Smooth muscle cell (in vitro differentiated cells): Measurements from ENCODE around the gene PSMB7. TPM values are rescaled to one million over a fixed set of nuclear protein-coding genes. Genes with fewer than 3 reads are reported as not detected.

ENCODE experiments used
- DNase-seq: peaks from one replicate; lab custom pipeline; 2025; ENCODE audit not compliant: unreplicated experiment; lab: John Stamatoyannopoulos, UW
- H2AFZ ChIP-seq: fragments of 200-600 bp; sonication (generic); 2 replicates; pipeline ENCODE4 v1.6.0; 2016; ENCODE audit warnings: antibody characterized with exemption, low read depth, mild to moderate bottlenecking
- H3F3A ChIP-seq: fragments of 200-600 bp; sonication (generic); 2 replicates; pipeline ENCODE4 v1.6.0; 2017; ENCODE audit warnings: antibody characterized with exemption, low read depth
- H3K27ac ChIP-seq: fragments of 200-600 bp; sonication (generic); 2 replicates; pipeline ENCODE4 v1.5.1; 2016; ENCODE audit warnings: low read depth, mild to moderate bottlenecking
- H3K27me3 ChIP-seq: fragments of 200-600 bp; sonication (generic); 2 replicates; pipeline ENCODE4 v1.6.1; 2016; ENCODE audit warnings: low read depth, mild to moderate bottlenecking
- H3K36me3 ChIP-seq: fragments of 200-600 bp; sonication (generic); 2 replicates; pipeline ENCODE4 v1.5.1; 2016; ENCODE audit warnings: low read depth
- H3K4me1 ChIP-seq: fragments of 200-600 bp; sonication (generic); 2 replicates; pipeline ENCODE4 v1.5.1; 2016; ENCODE audit warnings: low read depth
- H3K4me2 ChIP-seq: fragments of 200-600 bp; sonication (generic); 2 replicates; pipeline ENCODE4 v1.6.0; 2016; ENCODE audit warnings: mild to moderate bottlenecking
- H3K4me3 ChIP-seq: fragments of 200-600 bp; sonication (generic); 2 replicates; pipeline ENCODE4 v1.5.1; 2016; ENCODE audit warnings: mild to moderate bottlenecking
- H3K79me2 ChIP-seq: fragments of 200-600 bp; sonication (generic); 2 replicates; pipeline ENCODE4 v1.6.0; 2016; ENCODE audit warnings: low read depth, mild to moderate bottlenecking
- H3K9ac ChIP-seq: fragments of 200-600 bp; sonication (generic); 2 replicates; pipeline ENCODE4 v1.6.0; 2016; ENCODE audit warnings: low read depth
- H3K9me3 ChIP-seq: fragments of 200-600 bp; sonication (generic); replicated peaks from 2 replicates; pipeline ENCODE4 v1.5.1; 2016; ENCODE audit warnings: low read depth
- H4K20me1 ChIP-seq: fragments of 200-600 bp; sonication (generic); 2 replicates; pipeline ENCODE4 v1.6.0; 2016; ENCODE audit warnings: low read depth
- WGBS: methylation state at CpG from one replicate; pipeline ENCODE4 v1.1.7; 2016; ENCODE audit warnings: low lambda C conversion rate; 5-methylcytosine and 5-hydroxymethylcytosine counted together
- polyA plus RNA-seq: library from polyadenylated mRNA; unstranded; fragments of >200 nt; fragmentation: Nextera tagmentation; extraction: Ambion mirVana; gene quantifications from 2 replicates; pipeline ENCODE4 v1.2.1, GENCODE V29; 2016
- total RNA-seq: library from RNA; depleted of rRNA; stranded (reverse); fragments of >200 nt; gene quantifications from 2 replicates; pipeline ENCODE4 v1.2.3, GENCODE V29; 2014
- TF ChIP-seq, protein P1 (sequence below): fragments of 200-600 bp; sonication (generic); IDR thresholded peaks from 2 replicates; pipeline ENCODE4 v1.5.1; 2017; ENCODE audit warnings: borderline replicate concordance, mild to moderate bottlenecking, antibody characterized with exemption; ENCODE audit not compliant: insufficient read depth, poor library complexity, severe bottlenecking

PSMB7 gene
- total and polyA plus RNA-seq, 2 experiments from 2014 or later = 246 to 302 TPM

DNA sequence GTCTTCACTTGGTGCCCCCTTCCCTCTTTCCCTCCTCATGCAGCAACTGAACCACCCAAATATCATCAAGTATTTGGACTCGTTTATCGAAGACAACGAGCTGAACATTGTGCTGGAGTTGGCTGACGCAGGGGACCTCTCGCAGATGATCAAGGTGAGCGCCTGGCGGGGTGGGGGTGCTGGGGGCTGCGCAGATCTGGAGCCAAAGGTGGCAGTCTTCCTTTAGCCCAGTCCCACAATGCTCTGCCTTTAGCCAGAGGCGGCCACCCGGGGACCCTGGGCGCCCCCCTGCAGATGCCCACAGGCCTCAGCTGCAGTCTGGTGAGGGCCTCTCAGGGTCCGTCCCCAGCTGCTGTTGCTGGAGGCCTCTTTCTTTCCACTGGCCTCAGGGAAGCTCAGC is 93.8 kb downstream of the PSMB7 start:
- DNase-seq = no peak
- no peak overlapping the region for H3K4me2 ChIP-seq
- H4K20me1 ChIP-seq = peaks cover 67% of the 10 kb centered on the region
- no peak overlapping the region for H3K9ac ChIP-seq
- TF ChIP-seq, protein P1, sequence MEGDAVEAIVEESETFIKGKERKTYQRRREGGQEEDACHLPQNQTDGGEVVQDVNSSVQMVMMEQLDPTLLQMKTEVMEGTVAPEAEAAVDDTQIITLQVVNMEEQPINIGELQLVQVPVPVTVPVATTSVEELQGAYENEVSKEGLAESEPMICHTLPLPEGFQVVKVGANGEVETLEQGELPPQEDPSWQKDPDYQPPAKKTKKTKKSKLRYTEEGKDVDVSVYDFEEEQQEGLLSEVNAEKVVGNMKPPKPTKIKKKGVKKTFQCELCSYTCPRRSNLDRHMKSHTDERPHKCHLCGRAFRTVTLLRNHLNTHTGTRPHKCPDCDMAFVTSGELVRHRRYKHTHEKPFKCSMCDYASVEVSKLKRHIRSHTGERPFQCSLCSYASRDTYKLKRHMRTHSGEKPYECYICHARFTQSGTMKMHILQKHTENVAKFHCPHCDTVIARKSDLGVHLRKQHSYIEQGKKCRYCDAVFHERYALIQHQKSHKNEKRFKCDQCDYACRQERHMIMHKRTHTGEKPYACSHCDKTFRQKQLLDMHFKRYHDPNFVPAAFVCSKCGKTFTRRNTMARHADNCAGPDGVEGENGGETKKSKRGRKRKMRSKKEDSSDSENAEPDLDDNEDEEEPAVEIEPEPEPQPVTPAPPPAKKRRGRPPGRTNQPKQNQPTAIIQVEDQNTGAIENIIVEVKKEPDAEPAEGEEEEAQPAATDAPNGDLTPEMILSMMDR = no peak
- no peaks in the 10 kb centered on the region for H3K27me3 ChIP-seq
- H3F3A ChIP-seq = no peaks in the 10 kb centered on the region
- H3K4me1 ChIP-seq = no peaks in the 10 kb centered on the region
- H3K36me3 ChIP-seq = no peaks in the 10 kb centered on the region
- WGBS = 93% methylated on average over 12 of the region's 12 CpGs
- H3K4me3 ChIP-seq = no peak overlapping the region
- H3K27ac ChIP-seq = no peak overlapping the region
- no peaks in the 10 kb centered on the region for H3K79me2 ChIP-seq
- H2AFZ ChIP-seq = no peak overlapping the region
- no peaks in the 10 kb centered on the region for H3K9me3 ChIP-seq

DNA sequence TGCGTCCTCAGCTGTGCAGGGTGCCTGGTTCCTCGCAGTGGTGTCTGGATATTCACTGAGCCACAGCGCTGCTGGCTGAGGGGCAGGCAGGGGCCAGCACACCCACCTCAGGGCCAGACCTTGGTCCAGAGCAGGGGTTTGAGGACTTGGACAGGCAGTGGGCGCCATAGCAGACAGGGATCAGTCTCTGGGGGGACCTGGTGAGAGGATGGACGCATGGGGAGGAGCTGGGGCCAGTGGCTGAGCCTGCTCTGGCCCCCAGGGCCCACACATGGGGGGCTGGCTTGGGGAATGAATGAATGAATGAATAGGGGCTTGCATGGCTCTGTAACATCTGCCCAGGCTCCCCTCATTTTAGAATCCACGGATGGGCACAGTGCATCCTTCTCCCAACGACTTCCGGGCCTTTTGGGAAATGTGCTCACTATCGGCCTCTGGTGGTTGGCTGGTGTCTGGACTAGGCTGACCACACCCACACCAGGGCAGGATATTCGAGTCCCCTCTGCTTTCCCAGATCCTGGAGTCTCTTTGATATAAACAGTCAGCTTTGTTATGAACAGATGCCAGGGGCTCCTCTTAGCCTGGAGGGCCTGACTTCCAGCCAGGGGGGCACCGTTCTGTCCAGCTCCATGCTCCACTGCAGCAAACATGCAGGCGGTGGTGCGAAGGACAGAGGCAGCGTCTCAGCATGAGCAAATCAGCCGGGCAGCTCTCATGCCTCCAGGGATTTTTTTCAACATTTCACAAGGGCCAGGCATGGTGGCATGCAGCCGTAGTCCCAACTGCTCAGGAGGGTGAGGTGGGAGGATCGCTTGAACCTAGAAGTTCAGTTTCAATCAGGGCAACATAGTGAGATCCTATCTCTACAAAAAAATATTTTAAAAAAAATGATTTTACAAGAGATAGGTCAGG is 94.9 kb downstream of the PSMB7 start:
- Histone ChIP-seq H3K36me3 (peaks cover 3% of the 10 kb centered on the region), H3K4me1 (no peaks in the 10 kb centered on the region)

DNA sequence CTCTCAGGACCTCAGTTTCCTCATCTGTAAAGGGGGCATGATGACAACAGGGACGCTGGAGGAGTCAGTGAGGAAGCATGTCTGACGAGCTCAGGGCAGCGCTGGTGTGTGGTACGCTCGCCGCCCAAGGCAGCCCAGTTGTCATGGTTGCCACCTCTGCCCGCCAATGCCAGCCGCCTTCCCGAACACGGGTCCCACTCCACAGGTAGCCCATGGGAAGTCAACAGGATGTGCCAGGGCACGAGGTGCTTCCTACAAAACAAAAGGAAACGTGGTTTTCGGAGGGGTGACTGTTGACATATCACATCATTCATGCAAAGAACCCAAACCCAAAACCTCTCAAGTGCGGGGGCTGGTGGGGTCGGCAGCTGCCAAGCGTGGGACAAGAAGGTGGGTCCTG is 99.4 kb downstream of the PSMB7 start:
- Histone ChIP-seq H3K79me2 (peaks cover 8% of the 10 kb centered on the region), H3K4me2 (no peak overlapping the region), H3K4me1 (no peaks in the 10 kb centered on the region), H2AFZ (no peak overlapping the region), H3K4me3 (no peak overlapping the region), H3F3A (no peaks in the 10 kb centered on the region), H3K36me3 (peaks cover 3% of the 10 kb centered on the region), H3K9ac (no peak overlapping the region), H3K27ac (no peak overlapping the region), H3K9me3 (no peaks in the 10 kb centered on the region), H4K20me1 (peaks cover 64% of the 10 kb centered on the region), H3K27me3 (no peaks in the 10 kb centered on the region)
- TF ChIP-seq, protein P1 = no peak
- no peak for DNase-seq
- 96% methylated on average over 16 of the region's 16 CpGs for WGBS

More for the DNA sequence above, 94.9 kb downstream of the PSMB7 start:
- Histone ChIP-seq H3K9ac (no peak overlapping the region), H3K9me3 (no peaks in the 10 kb centered on the region), H3K4me3 (no peak overlapping the region), H4K20me1 (peaks cover 68% of the 10 kb centered on the region), H3K27ac (no peak overlapping the region), H2AFZ (no peak overlapping the region), H3F3A (no peaks in the 10 kb centered on the region), H3K4me2 (no peak overlapping the region), H3K27me3 (no peaks in the 10 kb centered on the region), H3K79me2 (no peaks in the 10 kb centered on the region)
- WGBS = 67% methylated on average over 17 of the region's 17 CpGs
- TF ChIP-seq, protein P1 = peak; percentile 79
- peak; percentile 14 for DNase-seq
